Embryonic facial prominence (tissue), 1 donor: ENCODE data around the gene UGT1A7.
"Not testable (repeated sequence)": the region's sequence is repeated elsewhere in the genome, so short reads cannot be mapped to it uniquely, and the experiment has no call there.

Experiments
- DNase-seq: peaks from one replicate; pipeline ENCODE4 v3.0.0-alpha.2; 2016; ENCODE audit errors: extremely low spot score

Gene UGT1A7

DNA sequence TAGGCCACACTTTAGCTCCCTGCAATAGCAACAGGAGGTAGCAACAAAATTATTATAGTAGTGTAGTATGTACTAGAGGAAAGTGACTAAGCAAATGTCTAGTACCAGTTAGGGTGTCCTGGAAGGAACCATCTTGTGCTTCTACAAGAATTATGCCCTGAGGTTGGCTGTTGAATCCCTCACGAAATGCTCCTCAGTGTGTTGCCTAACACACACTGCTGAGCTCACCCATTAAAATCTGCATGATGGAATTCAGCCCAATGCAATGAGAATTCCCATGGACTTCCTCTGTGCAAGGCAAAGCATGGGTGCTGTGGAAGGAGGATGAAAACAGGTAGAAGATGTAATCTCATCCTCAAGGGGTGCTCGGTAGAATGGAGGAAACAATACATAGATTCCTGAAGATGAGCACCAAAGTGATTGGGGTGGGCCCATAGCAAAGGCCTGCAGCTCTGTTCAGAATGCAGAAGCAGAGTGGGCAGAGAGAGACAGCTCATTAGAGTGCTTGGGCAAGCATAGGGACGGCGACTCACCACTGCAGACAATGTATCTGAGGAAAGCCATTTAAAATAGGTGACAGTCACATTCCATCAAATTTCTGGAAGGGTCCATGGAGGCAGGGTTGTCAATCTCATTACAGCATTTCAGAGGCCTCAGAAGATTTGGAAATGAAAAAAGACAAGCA, 1.2 kb upstream of the UGT1A7 start:
- no peak for DNase-seq

- no peak for DNase-seq
Observed at GRCh38 chr2:233684640-233685039, 2.9 kb downstream of the UGT1A7 start.

- no peak for DNase-seq
Observed at GRCh38 chr2:233686928-233687327, 5.2 kb downstream of the UGT1A7 start.

DNA sequence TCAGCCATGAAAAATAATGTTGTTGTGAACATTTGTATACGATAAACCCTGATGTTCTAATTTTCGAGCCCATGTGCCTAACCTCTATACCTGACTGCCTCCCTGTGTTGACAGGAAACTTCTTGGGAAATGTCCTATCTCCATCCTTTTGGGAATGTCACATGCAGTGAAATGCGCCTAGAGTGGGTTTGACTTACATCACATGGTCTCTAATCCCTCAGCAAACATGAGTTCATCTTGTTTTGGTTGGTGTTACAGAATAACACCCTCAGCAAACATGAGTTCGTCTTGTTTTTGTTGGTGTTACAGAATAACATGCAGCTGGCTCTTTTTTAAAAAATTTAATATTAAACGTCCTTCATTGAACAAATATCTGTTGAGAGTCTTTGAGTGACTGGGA, 6.6 kb downstream of the UGT1A7 start:
- DNase-seq, result no peak

GRCh38 chr2:233689031-233689430, 7.3 kb downstream of the UGT1A7 start:
- no peak for DNase-seq

DNA sequence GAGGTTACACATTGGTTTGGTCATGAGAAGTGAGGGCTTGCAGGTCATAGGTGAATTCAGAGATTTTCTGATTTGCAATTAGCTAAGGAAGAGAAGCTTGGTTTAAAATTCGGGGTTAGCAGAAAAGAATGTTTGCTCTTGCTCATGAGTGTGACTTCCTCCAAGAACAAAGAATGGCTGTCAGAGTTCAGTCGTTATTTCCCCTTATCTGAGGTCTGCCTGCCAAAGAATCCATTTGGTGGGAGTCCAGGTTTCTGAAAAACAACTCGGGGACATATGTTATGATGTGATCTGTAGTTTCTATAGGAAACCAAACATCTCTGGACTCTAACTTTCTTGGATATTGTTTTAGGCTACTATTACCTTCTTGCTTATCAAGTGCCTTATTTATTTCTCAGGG, 7.8 kb downstream of the UGT1A7 start:
- no peak for DNase-seq

DNA sequence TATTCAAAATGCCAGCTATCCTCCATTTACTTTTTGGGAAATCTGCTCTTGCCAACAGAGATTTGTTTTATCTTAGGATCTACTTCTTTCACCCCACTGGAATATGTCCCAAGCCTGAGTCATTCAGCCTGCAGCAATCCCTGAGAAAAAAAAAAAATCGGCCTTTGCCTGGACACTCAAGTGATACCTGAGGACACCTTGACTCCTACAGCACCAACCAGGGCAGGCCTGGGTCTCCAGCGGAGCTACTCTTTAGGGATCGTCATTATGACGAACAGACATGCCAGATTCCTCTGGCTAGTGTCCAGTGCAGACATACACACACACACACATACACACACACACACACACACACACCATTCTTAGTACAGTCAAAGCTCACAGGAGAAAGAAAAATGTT, 8.7 kb downstream of the UGT1A7 start:
- no peak for DNase-seq

DNA sequence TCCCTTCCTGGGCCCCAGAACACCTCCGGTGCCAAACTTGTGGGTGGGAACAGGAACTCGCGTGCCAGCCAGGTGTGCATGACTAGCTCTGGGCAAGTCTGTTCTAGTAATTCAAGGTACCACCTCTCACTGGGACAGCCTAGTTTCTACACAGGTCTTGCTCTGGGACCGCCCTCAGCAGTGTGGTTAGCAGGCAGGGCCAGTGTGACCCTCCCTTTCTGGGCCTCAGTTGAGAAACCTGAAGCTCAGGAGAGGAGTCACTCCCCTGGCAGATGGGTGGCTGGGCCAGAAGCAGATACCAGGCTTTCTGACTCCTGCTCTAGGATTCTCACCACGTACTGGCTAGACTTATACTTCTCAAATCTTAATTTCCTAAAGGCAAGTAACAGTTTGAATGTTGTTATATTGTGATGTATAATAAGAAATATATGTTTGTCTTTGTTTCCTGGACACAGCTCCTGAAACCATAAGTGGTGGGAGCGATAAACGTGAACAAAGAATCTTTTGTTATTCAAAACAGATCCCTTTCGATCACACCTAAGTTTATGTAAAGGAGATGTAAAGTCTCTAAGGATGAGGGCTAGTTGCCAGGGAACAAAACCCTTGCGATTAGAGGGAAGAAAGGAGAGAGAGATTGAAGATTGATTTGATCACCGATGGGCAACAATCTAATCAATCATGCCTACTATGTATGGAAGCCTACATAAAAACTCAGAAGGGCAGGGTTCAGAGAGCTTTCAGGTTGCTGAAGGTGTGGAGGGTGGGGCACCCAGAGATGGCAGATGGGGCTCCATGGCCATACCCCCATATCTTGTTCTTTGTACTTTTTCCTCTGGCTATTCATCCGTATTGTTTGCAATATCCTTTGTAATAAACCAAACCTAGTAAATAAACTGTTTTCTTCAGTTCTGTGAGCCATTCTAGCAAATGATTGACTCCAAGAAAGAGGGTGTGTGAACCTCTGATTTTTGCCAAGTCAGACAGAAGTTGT, 10.0 kb downstream of the UGT1A7 start:
- no peak for DNase-seq

GRCh38 chr2:233692648-233693047, 10.9 kb downstream of the UGT1A7 start, which contains the start of gene UGT1A6:
TSS of gene UGT1A6 (plus strand) at chr2:233692890. CDS start at chr2:233693005, 115 bp downstream.
- DNase-seq, result no peak

DNA sequence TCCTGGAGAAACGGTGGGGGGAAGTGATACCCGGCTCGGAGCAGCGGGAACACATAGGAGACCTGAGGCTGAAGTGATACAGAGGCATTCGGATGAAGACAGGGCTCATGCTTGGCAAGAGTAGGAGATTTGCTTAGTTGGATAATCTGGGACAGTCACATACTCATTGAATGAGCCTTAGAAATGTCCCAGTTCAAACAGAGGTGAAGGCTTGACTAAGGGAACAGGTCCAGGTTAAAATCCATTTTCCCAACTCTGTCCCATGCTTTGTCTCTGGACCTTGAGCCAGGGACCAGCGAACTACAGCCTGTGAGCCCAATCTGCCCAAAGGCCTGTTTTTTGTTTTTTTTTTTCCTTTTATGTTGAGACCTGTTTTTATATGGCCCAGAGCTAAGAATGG, 12.3 kb downstream of the UGT1A7 start:
- DNase-seq, result no peak

DNA sequence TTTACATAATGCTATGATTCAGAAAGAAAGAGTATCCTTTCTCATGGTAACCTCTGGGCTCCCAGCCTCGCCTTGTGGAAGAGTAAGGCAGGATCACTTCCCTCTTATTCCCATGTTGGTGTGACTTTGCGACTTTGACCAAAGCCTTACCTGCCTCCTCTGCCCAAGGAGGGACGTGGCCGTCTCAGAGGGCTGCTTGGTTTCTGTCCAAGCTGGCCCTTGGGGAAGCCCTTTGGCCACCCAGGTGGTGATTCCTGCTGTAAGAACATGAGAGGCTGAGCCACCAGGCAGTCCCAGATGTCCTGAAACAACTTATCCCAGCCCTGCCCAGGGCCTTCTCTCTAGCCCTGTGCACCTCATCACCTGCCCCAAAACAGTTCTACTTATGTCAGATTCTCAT, 17.0 kb downstream of the UGT1A7 start:
- no peak for DNase-seq

- DNase-seq, result no peak
Observed at GRCh38 chr2:233699424-233700027, 17.8 kb downstream of the UGT1A7 start.

DNA sequence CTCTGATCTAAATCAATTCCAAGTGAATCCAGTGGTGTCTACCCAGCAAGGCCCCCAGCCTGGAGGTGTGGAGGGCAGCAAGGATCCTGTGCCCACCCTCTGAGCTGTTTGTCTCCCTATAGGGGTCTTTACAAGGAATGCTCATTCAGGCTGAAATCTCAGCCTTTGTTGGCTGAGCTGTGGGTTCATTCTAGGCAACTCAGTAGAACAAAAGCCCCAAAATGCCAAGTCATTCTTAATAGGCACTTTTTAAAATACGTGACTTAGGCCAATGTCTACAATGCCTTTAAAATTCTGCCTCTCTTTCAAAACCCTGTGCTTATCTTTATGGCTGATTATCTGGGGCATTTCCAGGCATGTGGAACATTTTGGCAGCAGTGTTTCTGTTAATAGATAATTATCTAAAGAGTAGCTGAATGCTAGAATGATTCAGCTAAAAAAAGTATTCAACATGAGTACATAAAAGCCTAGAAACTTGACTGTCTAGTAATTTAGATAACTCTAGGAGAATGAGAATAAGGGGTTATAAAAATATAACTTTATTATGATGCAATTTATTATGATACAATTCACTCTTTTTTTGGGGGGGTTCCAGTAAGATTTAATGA, 18.4 kb downstream of the UGT1A7 start:
- no peak for DNase-seq

DNA sequence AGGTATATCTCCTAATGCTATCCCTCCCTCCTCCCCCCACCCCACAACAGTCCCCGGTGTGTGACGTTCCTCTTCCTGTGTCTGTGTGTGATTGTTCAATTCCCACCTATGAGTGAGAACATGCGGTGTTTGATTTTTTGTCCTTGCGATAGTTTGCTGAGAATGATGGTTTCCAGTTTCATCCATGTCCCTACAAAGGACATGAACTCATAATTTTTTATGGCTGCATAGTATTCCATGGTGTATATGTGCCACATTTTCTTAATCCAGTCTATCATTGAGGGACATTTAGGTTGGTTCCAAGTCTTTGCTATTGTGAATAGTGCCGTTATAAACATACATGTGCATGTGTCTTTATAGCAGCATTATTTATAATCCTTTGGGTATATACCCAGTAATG, 19.1 kb downstream of the UGT1A7 start:
- not testable (repeated sequence) for DNase-seq

DNA sequence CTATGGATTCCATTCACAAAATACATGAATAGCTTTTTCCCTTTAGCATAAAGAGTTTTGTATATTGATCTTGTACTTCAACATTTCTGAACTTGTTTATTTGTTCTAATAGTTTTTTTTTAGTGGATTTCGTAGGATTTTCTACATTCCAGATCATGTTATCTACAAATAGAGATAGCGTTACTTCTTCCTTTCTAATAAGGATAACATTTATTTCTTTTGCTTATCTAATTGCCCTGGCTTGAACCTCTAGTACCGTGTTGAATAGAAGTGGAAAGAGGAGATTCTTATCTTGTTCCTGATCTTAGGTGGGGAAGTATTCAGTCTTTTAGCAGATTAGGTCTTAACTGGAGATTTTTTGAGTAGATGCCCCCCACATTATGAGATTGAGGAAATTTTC, 20.5 kb downstream of the UGT1A7 start:
- DNase-seq, result no peak

- no peak for DNase-seq
Observed at GRCh38 chr2:233705911-233706506, 24.3 kb downstream of the UGT1A7 start.

- no peak for DNase-seq
Observed at GRCh38 chr2:233706720-233707119, 25.0 kb downstream of the UGT1A7 start.

DNA sequence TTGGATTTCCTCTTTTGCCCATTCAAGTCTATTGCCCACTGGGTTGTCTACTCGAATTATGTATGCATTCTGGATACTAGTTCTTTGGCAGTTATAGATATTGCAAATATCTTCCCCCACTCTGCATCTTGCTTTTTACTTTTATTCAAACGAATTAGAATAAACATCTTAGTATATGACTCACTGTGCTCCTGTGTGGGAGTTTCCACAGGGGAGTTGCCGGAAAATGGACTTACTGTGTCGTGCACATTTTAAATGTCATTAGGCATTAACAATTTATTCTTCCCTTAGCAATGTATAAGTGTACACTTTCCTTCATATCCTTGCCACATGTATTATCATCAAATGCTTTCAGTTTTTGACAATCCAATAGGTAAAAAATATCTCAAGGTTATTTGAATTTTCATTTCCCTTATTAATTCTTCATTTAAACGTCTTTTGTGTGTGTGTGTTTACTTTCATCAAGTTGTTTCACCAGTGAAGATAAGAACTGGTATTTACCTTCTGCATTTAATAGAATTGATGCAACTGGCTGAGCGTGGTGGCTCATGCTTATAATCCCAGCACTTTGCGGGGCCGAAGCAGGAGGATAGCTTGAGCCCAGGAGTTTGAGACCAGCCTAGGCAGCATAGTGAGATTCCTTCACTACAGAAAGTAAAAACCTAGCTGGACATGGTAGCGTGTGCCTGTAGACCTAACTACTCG, 26.4 kb downstream of the UGT1A7 start:
- no peak for DNase-seq

- DNase-seq, result no peak
Observed at GRCh38 chr2:233708942-233709341, 27.2 kb downstream of the UGT1A7 start.

DNA sequence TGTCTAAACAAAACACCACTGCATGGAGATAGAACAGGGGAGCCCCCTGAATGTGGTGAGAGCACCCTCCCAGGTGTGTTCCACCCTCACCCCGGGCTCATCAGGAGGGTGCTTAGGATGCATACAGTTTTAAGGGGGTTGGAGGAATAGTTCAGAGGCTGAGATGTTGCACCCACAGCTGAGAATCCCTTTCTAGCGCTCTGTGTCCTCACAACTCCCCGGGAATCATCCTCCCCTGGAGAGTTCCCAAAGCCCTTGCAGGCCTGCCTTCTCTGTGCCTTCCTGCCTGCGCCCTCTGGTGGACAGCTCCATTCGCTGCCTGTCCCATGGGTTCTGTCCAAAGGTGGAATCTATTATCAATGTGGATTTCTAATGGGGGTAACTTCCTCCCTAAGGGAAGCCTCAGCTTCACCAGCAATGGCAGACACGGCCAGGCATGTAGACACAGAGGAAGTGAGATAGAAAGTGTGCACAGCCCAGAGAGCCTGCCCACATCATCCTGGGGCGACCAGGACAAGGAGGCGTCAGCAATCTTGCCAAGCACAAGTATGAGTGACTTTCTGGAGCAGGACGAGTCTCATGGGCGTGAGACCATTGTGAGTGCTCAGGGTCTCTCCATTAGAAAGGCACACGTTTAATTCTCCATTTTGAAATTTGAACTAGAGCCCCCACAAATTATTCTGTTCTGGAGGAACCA, 29.8 kb downstream of the UGT1A7 start:
- no peak for DNase-seq
